T-helper 17 cell (primary cell): ENCODE results near the gene R3HDM4. TPM values are rescaled to one million over a fixed set of nuclear protein-coding genes. Genes with fewer than 3 reads are reported as not detected.
A peak's percentile ranks its signal among the peaks of the same experiment; 100 is the strongest.

Experiments used
- ATAC-seq: fragments of 150-1000 bp; cut with Tn5 transposase; 2 replicates; pipeline ENCODE4 v1.10.0; 2021; ENCODE audit warnings: mild to moderate bottlenecking, moderate library complexity
- DNase-seq, 3 donors: peaks; one replicate each; pipeline versions ENCODE4 v3.0.0 to v3.0.0-alpha.2; 2020 to 2021
- H3K9me3 ChIP-seq: one replicate; pipeline ENCODE4 v1.7.0; 2013; ENCODE audit warnings: low read length, mild to moderate bottlenecking; ENCODE audit not compliant: control insufficient read depth, poor library complexity, severe bottlenecking
- H3K27ac Mint-ChIP-seq: one replicate; pipeline ENCODE4 v1.8.0; 2022; ENCODE audit warnings: mild to moderate bottlenecking, moderate library complexity, mixed read lengths
- H3K27me3 Mint-ChIP-seq: one replicate; pipeline ENCODE4 v1.8.0; 2022; ENCODE audit warnings: mixed read lengths
- H3K36me3 Mint-ChIP-seq: one replicate; pipeline ENCODE4 v1.8.0; 2022; ENCODE audit warnings: low read depth, mixed read lengths
- H3K4me1 Mint-ChIP-seq: one replicate; pipeline ENCODE4 v1.8.0; 2022; ENCODE audit warnings: mild to moderate bottlenecking, mixed read lengths
- H3K4me3 Mint-ChIP-seq: one replicate; pipeline ENCODE4 v1.8.0; 2022; ENCODE audit warnings: mild to moderate bottlenecking, moderate library complexity, mixed read lengths
- total RNA-seq, 4 donors: library from RNA in 2 of 4; stranded (reverse) in 2 of 4; gene quantifications; one replicate each; pipeline ENCODE4 v1.2.3 and lab custom pipeline; 2022 to 2026

The R3HDM4 gene
- total RNA-seq, 2 donors from 2014 or later, result 233 to 243 TPM

DNA sequence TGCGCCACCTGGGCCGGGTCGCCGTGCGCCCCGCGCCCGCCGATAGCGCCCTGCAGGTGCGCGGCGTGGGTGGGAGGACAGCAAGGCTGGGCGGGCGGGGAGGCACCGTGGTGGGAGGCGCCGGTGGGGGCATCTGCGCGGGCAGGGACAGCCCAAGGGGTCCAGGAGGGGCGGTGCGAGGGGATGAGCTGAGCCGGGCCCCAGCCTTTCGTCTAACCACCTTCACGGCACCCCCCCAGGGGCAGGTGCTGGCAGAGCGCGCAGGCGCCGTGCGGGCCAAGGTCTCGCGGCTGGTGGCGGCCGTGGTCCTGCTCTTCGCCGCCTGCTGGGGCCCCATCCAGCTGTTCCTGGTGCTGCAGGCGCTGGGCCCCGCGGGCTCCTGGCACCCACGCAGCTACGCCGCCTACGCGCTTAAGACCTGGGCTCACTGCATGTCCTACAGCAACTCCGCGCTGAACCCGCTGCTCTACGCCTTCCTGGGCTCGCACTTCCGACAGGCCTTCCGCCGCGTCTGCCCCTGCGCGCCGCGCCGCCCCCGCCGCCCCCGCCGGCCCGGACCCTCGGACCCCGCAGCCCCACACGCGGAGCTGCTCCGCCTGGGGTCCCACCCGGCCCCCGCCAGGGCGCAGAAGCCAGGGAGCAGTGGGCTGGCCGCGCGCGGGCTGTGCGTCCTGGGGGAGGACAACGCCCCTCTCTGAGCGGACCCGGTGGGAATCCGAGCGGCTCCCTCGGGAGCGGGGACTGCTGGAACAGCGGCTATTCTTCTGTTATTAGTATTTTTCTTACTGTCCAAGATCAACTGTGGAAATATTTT, 7.2 kb upstream of the R3HDM4 start:
- H3K36me3 Mint-ChIP-seq, result no peaks in the 10 kb centered on the region
- ATAC-seq, result peak; percentile 64
- no peaks in the 10 kb centered on the region for H3K27me3 Mint-ChIP-seq
- H3K27ac Mint-ChIP-seq, result peak overlapping the region; percentile 91
- peak; percentile 58 to 67 (median 60) for DNase-seq
- peak overlapping the region; percentile 89 for H3K4me3 Mint-ChIP-seq
- H3K4me1 Mint-ChIP-seq, result peaks cover 12% of the 10 kb centered on the region
- H3K9me3 ChIP-seq, result no peaks in the 10 kb centered on the region

DNA sequence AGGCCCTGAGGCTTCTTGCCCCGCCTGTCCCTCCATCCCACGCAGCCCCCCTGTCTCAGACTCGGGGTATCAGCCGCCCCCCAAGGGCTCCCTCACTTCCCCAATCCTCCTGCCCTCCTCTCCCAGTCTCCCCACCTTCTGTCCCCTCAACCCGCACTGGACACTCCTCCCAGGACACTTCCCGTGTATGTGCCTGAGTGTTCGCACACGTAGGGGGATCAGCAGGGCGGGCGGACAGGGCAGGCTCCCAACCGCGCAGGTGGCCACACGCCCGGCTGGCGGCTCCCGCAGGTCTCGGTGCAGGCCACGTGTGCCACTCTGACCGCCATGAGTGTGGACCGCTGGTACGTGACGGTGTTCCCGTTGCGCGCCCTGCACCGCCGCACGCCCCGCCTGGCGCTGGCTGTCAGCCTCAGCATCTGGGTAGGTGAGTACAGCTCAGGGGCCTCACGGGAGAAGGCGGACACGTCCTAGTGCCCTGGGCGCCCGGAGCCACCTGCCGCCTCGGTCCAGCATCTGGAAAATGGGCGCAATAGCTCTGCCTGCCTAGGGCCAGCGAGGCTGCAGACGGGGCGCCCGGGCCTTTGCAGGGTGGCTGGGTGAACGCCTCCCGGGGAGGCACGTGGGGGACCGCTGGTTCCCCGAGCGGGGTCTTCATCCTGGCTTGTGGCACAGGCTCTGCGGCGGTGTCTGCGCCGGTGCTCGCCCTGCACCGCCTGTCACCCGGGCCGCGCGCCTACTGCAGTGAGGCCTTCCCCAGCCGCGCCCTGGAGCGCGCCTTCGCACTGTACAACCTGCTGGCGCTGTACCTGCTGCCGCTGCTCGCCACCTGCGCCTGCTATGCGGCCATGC, 6.4 kb upstream of the R3HDM4 start:
- peaks cover 2% of the 10 kb centered on the region for H3K36me3 Mint-ChIP-seq
- peaks cover 16% of the 10 kb centered on the region for H3K4me1 Mint-ChIP-seq
- H3K27ac Mint-ChIP-seq, result no peak overlapping the region
- H3K27me3 Mint-ChIP-seq, result no peaks in the 10 kb centered on the region
- ATAC-seq (peak; percentile 64), DNase-seq (no peak)
- H3K9me3 ChIP-seq, result no peaks in the 10 kb centered on the region
- peak overlapping the region; percentile 63 for H3K4me3 Mint-ChIP-seq

DNA sequence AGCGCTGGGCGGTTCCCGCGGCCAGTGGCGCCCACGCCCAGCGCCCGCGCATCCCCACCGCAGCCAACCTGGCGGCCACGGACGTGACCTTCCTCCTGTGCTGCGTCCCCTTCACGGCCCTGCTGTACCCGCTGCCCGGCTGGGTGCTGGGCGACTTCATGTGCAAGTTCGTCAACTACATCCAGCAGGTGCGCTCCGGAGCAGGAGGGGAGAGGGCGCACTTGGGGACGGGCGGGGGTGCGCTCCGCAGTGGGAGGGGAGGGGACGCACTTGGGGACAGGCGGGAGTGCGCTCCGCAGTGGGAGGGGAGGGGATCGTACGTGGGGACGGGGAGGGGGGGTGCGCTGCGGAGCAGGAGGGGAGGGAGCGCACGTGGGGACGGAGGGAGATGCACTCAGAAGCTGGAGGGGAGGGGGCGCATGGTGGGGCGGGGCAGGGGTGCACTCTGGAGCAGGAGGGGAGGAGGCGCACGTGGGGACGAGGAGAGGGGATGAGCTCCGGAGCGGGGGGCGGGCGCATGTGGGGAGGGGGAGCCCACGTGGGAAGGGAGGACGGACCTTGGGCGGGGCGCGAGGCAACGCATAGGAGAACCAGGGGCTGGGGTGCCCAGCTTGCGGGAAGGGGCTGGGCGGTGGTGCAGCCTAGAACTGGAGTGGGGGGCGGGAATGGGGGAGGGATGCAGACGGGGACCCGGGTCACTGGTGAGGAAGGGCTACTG, 5.6 kb upstream of the R3HDM4 start:
- no peak overlapping the region for H3K27ac Mint-ChIP-seq
- peak overlapping the region; percentile 63 for H3K4me3 Mint-ChIP-seq
- DNase-seq, result no peak

DNA sequence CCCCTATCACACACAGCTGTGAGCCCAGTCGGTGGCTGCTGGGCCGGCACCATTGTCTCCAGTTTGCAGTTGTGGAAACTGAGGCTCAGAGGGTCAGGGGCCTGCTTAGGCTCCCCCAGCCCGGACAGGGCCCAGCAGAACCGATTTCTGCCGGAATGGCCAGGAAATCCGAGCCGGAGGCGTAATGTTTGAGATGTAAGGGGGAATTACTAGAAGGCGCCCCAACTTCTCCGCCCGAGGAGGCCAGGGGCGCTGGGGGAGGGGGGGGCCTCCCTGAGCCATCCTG, 5.1 kb upstream of the R3HDM4 start:
- H3K9me3 ChIP-seq, result no peaks in the 10 kb centered on the region
- H3K36me3 Mint-ChIP-seq, result peaks cover 2% of the 10 kb centered on the region
- H3K4me3 Mint-ChIP-seq, result peak overlapping the region; percentile 87
- ATAC-seq, result no peak
- no peak for DNase-seq
- H3K27ac Mint-ChIP-seq, result no peak overlapping the region
- peaks cover 15% of the 10 kb centered on the region for H3K4me1 Mint-ChIP-seq
- no peaks in the 10 kb centered on the region for H3K27me3 Mint-ChIP-seq

More for the DNA sequence above, 5.6 kb upstream of the R3HDM4 start:
- ATAC-seq, result no peak
- no peaks in the 10 kb centered on the region for H3K9me3 ChIP-seq
- H3K36me3 Mint-ChIP-seq, result peaks cover 2% of the 10 kb centered on the region
- H3K27me3 Mint-ChIP-seq, result no peaks in the 10 kb centered on the region
- H3K4me1 Mint-ChIP-seq, result peaks cover 14% of the 10 kb centered on the region

DNA sequence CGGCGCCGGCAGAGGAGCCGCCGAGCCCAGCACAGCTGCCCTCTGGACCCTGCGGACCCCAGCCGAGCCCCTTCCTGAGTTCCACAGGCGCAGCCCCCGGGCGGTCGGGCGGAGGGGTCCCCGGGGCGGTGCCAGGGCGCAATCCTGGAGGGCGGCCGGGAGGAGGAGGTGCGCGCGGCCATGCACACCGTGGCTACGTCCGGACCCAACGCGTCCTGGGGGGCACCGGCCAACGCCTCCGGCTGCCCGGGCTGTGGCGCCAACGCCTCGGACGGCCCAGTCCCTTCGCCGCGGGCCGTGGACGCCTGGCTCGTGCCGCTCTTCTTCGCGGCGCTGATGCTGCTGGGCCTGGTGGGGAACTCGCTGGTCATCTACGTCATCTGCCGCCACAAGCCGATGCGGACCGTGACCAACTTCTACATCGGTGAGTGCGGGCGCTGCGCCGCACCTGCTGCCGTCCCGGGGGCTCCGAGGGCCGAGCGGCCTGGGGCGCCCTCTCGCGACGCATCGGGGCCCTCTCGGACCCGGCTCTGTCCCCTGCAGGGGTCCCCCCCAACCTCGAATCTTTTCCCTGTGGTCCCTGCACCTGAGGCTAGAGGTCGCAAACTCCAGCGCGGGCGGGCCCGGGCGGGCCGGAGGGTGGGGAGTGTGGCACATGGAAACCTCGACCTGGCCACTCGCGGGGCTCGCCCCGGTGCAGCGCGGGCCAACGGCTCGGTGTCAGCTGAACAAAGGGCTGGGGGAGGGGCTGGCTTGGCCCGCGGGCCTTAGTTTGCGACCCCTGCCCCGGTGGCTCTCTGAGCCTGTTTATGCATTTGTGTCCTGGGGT, 4.5 kb upstream of the R3HDM4 start, which contains the start of gene KISS1R:
Gene KISS1R, plus strand, starts transcription at position 11 of the 829 bp plus-strand sequence. Its CDS starts 170 bp downstream, at position 181.
- H3K27ac Mint-ChIP-seq, result no peak within 1 kb of the TSS
- no peaks in the 10 kb centered on the region for H3K27me3 Mint-ChIP-seq
- ATAC-seq, result peak; percentile 3
- peak within 1 kb of the TSS; percentile 87 for H3K4me3 Mint-ChIP-seq
- peak in 1 of 3 donors; percentile 29 for DNase-seq
- H3K36me3 Mint-ChIP-seq, result peaks cover 2% of the 10 kb centered on the region
- no peaks in the 10 kb centered on the region for H3K9me3 ChIP-seq
- peaks cover 15% of the 10 kb centered on the region for H3K4me1 Mint-ChIP-seq

DNA sequence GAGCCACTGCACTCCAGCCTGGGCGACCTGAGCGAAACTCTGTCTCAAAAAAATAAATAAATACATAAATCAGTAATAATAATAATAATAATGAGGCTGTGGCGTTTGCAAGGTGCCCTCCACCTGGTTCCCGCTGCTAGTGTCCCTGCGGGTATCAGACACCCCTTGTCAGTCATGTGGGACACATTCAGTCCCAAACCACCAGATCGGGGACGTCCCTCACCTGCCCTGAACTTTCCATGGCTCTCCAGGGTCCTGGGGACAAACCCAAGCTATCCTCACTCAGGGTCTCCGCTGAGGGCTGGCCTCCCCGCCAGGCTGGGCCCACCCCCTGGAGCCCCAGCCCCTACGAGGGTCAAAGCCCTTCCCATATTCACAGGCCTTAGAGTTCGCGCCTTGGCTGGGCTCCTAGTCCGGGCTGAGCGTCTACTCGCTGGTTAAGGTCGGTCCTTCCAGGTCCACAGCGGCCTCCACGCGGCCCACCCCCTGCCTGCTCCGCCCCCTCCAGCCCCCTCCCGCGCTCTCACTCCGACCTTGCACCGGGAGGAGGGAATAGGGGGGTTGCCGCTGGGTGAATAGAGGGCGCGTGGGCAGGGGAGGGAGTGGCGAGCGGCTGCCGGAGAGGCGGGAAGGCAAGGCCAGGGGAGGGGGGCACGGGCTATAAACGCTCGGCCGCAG, 3.8 kb upstream of the R3HDM4 start:
- H3K36me3 Mint-ChIP-seq, result peaks cover 2% of the 10 kb centered on the region
- H3K27ac Mint-ChIP-seq, result no peak overlapping the region
- H3K4me3 Mint-ChIP-seq, result peak overlapping the region; percentile 67
- DNase-seq, result no peak
- no peaks in the 10 kb centered on the region for H3K27me3 Mint-ChIP-seq
- ATAC-seq, result no peak
- H3K4me1 Mint-ChIP-seq, result peaks cover 12% of the 10 kb centered on the region
- H3K9me3 ChIP-seq, result no peaks in the 10 kb centered on the region

DNA sequence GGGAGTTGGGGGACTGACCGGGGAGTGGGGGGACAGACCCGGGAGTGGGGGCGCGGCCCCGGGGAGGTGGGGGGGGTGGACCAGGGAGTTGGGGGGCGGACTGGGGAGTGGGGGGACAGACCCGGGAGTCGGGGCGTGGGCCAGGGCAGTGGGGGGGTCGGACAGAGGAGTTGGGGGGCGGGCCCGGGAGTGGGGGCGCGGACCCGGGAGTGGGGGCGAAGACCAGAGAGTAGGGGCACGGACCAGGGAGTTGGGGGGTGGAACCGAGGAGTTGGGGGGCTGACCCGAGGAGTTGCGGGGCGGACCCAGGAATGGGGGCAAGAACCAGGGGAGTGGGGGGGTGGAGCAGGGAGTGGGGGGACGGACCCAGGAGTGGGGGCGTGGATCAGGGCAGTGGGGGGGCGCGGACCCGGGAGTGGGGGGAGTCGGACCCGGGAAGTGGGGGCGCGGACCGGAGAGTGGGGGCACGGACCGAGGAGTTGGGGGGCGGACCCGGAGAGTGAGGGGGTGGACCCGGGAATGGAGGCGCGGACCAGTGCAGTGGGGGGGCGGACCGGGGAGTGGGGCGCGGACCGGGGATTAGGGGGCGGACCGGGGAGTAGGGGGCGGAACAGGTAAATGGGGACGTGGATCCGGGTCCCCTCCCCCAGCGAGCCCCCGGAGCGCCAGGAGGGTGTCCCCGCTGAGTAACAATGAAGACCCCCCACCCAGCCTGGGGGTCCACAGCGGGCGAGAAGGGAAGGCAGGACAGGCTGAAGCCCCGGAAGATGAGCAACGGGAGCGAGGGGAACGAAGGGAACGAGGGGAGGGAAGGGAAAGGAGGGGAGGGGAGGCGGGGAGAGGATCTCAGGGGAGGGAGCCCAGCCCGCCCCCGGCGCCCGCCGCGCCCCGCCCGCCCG, 589 bp downstream of the R3HDM4 start:
- Mint-ChIP-seq H3K27me3 (no peaks in the 10 kb centered on the region), H3K4me1 (peaks cover 27% of the 10 kb centered on the region), H3K36me3 (peaks cover 6% of the 10 kb centered on the region), H3K4me3 (peak overlapping the region; percentile 92), H3K27ac (peak overlapping the region; percentile 89)
- no peaks in the 10 kb centered on the region for H3K9me3 ChIP-seq
- no peak for ATAC-seq
- DNase-seq, result peak in 1 of 3 donors; percentile 39

DNA sequence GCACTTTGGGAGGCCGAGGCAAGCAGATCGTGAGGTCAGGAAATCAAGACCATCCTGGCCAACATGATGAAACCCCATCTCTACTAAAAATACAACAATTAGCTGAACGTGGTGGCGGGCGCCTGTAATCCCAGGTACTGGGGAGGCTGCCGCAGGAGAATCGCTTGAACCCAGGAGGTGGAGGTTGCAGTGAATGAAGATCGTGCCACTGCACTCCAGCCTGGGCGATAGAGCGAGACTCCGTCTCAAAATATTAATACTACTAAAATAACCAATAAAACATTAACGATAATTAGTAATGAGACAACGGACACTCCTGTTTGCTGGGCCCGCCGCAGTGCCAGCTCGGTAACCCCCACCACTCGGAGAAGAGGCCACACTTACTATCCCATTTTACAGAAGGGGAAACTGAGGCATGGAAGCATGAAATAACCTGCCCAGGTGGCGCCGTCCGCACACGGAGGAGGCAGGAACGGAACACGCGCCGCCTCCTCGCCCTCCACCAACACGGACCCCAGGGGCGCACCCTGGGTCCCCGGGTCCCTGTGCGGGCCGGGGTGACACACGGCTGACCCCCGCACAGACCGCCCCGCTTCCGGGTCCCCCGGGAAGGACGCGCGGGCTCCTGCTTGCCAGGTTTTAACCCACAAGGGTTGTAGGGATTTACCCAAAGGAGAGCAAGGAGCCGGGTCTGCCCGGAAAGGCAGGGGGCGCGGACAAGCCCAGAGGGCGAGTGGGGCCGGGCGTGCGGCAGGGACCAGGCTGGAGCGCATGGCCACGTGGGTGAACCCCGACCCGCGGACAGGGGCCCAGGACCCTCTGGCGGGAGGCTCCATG, 1.6 kb downstream of the R3HDM4 start:
- DNase-seq, result no peak
- peak overlapping the region; percentile 100 for H3K27ac Mint-ChIP-seq
- H3K4me1 Mint-ChIP-seq, result peaks cover 33% of the 10 kb centered on the region
- ATAC-seq, result no peak
- H3K36me3 Mint-ChIP-seq, result peaks cover 6% of the 10 kb centered on the region
- no peaks in the 10 kb centered on the region for H3K27me3 Mint-ChIP-seq
- no peaks in the 10 kb centered on the region for H3K9me3 ChIP-seq
- peak overlapping the region; percentile 90 for H3K4me3 Mint-ChIP-seq

DNA sequence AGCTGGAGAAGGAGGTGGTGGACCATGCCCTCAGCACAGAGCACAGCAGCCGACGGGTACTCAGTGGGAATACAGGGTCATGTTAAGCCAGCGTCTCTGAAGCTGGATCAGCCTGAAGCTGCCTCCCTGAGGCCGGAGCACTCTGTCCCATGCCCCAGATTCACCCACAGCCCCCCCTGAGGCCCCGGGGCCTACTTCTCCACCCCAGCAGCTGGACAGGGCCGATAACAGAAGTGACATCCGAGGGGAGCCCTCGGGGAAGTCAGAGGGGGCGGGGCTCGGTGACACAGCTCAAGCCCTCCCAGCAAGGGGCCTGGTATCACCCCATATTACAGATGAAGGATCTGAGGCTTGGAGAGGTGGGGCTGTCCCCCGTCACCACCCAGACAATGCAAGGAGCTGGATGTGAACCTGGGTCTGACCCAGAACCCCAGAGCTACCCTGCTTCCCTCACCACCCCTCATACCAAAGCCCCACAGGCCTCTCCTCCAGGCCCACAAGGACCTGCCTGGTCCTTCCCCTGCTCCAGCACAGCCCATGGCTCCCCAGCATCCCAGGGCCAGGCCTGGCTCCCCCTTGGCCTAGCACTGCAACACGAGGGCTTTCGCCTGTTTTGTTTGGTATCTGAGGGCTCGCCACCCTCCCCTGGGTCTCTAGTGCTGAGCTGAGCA, 5.7 kb downstream of the R3HDM4 start:
- no peaks in the 10 kb centered on the region for H3K9me3 ChIP-seq
- ATAC-seq (no peak), DNase-seq (no peak)
- H3K4me1 Mint-ChIP-seq, result peaks cover 33% of the 10 kb centered on the region
- no peaks in the 10 kb centered on the region for H3K27me3 Mint-ChIP-seq
- peak overlapping the region; percentile 100 for H3K27ac Mint-ChIP-seq
- peaks cover 3% of the 10 kb centered on the region for H3K36me3 Mint-ChIP-seq
- H3K4me3 Mint-ChIP-seq, result peak overlapping the region; percentile 90

DNA sequence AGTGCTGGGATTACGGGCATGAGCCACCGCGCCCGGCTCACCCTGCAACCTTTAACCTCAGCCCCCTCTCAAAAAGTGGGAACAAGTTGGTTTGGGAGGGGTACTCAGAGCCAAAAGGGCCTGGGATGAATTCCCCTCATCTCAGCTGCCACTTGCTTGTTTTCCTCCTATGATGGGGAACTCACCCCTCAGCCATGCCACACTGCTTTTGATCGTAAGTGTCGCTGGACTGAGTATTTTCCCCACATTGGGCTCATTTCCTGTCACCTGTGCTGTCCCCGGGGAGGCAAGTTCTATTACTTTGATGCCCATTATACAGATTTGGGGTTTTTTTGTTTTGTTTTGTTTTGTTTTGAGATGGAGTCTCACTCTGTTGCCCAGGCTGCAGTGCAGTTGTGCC, 6.5 kb downstream of the R3HDM4 start:
- Mint-ChIP-seq H3K27ac (peak overlapping the region; percentile 100), H3K4me3 (peak overlapping the region; percentile 45), H3K4me1 (peaks cover 33% of the 10 kb centered on the region), H3K36me3 (peaks cover 3% of the 10 kb centered on the region), H3K27me3 (no peaks in the 10 kb centered on the region)
- DNase-seq (no peak), ATAC-seq (peak; percentile 1)
- no peaks in the 10 kb centered on the region for H3K9me3 ChIP-seq
